Dendritic cell treated with granulocyte-macrophage colony-stimulating factor and Interleukin-4, amounts not matched to agents 40 ng/mL and 50 ng/mL, for 4 days (primary cell): ENCODE data around the gene XKR3.
"Not testable (repeated sequence)": the region's sequence is repeated elsewhere in the genome, so short reads cannot be mapped to it uniquely, and the experiment has no call there.

ENCODE experiments used
- H3K27ac Mint-ChIP-seq: one replicate; pipeline ENCODE4 v1.8.0; 2022; ENCODE audit warnings: mild to moderate bottlenecking, mixed read lengths
- H3K27me3 Mint-ChIP-seq: one replicate; pipeline ENCODE4 v1.8.0; 2022; ENCODE audit warnings: mild to moderate bottlenecking, mixed read lengths
- H3K36me3 Mint-ChIP-seq: one replicate; pipeline ENCODE4 v1.8.0; 2022; ENCODE audit warnings: low read depth, mixed read lengths
- H3K4me1 Mint-ChIP-seq: one replicate; pipeline ENCODE4 v1.8.0; 2022; ENCODE audit warnings: low read depth, mixed read lengths
- H3K4me3 Mint-ChIP-seq: one replicate; pipeline ENCODE4 v1.8.0; 2022; ENCODE audit warnings: mild to moderate bottlenecking, moderate library complexity, mixed read lengths
- H3K9me3 Mint-ChIP-seq: one replicate; pipeline ENCODE4 v1.8.0; 2022; ENCODE audit warnings: mixed read lengths
- intact Hi-C: fragments of 100-400 bp; cut with micrococcal nuclease; formaldehyde crosslinking; loops from one replicate; pipeline ENCODE4 v1.15.0; 2022

The XKR3 gene

DNA sequence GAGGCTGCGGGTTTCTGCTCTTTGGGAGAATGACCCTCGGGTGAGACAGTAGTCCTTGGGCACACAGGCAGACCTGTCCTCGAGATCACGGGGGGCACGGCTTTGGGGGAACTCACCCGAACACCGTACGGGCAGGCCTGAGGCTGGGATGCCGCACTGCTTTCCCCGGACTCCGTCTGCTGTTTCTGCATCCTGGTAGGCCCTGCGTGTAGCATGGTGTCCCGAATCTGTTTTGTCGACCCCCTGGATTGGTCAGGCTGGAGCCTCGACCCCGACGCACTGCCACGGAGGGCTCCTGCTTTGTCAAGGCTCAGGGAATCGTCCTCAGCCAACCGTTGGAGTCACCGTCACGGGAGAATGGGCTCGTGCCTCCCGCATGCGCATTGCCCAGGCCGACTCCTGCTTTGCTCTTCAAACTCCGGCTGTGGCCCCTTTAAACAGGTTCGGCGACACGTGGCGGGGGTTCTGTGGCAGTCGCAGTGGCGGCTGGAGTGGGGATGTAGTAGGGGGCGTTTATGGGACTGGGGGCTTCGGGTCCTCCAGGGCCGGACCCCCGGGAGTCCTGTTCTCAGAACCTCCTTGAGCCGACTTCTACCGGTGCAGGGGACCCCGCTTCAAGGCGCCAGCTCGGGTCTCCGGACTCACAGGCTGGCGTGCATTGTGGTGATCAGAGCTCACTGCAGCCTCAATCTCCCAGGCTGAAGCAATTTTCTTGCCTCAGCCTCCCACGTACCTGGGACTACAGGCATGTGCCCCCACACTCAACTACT, 76.9 kb downstream of the XKR3 start:
- intact Hi-C loops: not testable (repeated sequence)

DNA sequence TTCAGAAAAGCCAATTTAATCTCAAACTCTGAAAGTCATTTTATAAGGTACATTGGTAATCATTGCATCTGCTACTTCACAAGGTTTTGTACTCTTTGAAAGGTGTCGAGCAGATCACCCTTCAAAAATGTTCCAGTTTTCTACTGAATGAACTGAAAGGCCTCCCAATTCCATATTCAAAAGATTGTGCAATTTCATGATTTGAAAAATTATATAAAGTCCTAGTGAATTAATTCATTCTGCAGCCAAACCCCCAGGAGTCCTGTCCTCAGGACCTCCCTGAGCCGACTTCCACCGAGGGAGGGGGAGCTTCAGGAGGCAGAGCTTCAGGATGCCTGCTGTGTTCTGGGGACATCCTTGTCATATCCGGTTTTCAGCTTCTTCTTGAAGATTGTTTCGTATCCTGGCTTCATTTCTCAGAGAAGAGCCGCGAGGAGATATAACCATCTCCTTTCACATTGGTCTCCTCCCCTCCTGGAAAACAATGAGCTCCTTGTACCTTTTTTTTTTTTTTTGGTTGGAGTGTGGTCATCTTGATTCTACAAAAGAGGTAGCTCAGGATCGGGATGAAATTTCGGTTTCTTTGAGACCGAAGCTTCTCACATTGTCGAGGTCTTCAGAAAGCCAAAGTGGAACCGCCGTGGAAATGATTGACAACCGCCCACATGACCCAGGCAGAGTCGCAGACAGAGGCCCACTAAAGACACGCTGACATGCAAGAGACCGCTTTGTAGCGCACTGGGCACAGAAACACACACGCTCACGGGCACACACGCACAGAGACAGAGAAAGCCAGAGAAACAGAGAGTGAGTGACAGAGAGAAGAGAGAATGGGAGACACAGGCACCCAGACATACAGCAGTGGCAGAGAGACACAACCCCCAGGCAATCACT, 77.7 kb downstream of the XKR3 start:
- H3K27ac Mint-ChIP-seq, H3K4me1 Mint-ChIP-seq, H3K27me3 Mint-ChIP-seq, H3K4me3 Mint-ChIP-seq, intact Hi-C loops, H3K9me3 Mint-ChIP-seq, H3K36me3 Mint-ChIP-seq: not testable (repeated sequence)

More for the DNA sequence above, 76.9 kb downstream of the XKR3 start:
- not testable (repeated sequence) for H3K36me3 Mint-ChIP-seq, H3K27me3 Mint-ChIP-seq, H3K4me1 Mint-ChIP-seq, H3K27ac Mint-ChIP-seq, H3K9me3 Mint-ChIP-seq, H3K4me3 Mint-ChIP-seq

DNA sequence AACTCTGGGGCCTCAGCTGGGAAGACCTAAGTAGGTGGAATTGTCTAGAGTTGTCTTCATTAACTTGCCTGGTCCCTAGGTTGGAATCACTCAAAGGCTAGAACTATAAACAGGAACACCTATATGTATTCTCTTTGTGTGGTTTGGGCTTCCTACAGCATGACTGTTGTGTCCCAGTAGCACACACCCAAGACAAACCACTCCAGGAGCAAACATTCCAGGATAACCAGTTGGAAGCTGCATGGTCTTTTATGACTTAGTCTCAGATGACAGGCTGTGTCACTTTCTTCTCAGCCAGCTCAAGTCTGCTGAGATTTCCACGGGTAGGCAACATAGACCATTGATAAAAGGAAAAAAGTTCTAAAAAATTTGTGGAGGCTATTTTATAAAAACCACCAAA, 90.9 kb downstream of the XKR3 start:
- H3K9me3 Mint-ChIP-seq, H3K4me1 Mint-ChIP-seq, H3K36me3 Mint-ChIP-seq, H3K27me3 Mint-ChIP-seq, H3K4me3 Mint-ChIP-seq, intact Hi-C loops, H3K27ac Mint-ChIP-seq: not testable (repeated sequence)
